ENCODE measurements around the gene SESN1. TPM values are rescaled to one million over a fixed set of nuclear protein-coding genes. Genes with fewer than 3 reads are reported as not detected.
"Not testable (repeated sequence)": the region's sequence is repeated elsewhere in the genome, so short reads cannot be mapped to it uniquely, and the experiment has no call there.

SESN1 gene
- total RNA-seq, 1 donor from 2014 or later: 8.0 TPM

DNA sequence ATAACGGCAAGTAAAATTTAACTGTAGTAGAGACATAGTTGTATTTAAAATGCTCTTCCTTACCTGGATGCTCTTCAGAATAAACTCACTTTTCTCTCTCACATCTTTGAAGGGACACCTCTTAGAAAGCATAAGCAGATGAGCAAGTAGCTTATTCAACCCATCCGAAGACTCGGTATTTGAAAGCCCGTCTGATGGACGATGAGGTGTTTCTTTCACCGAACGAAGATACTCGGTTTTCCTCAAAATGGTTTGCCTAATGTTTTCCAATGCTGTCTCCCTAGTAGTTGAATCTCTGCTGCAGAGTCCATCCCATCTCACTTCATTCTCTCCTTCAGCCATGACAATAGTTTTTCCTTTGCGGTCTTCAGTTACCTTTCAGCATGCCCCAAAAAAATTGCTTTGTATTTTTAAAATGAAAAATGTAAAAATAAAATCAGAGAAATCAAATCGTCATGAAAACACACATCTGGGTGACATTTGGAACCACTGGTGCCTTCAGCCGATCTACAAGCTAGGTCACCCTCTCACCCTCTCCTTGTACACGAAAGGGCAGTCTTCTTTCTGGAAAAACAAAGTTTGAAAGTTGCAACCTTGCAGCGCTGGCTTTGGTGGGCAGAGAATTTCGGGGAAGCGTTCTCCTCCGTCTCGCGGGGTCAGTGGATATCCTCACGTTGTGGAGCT lies 772 bp downstream of the SESN1 start:
- no peak for DNase-seq (ENCODE audit: low read depth)
- H3K4me3 ChIP-seq (ENCODE audit: low read depth, low read length): peak overlapping the region; percentile 84
- TF ChIP-seq, protein P1, sequence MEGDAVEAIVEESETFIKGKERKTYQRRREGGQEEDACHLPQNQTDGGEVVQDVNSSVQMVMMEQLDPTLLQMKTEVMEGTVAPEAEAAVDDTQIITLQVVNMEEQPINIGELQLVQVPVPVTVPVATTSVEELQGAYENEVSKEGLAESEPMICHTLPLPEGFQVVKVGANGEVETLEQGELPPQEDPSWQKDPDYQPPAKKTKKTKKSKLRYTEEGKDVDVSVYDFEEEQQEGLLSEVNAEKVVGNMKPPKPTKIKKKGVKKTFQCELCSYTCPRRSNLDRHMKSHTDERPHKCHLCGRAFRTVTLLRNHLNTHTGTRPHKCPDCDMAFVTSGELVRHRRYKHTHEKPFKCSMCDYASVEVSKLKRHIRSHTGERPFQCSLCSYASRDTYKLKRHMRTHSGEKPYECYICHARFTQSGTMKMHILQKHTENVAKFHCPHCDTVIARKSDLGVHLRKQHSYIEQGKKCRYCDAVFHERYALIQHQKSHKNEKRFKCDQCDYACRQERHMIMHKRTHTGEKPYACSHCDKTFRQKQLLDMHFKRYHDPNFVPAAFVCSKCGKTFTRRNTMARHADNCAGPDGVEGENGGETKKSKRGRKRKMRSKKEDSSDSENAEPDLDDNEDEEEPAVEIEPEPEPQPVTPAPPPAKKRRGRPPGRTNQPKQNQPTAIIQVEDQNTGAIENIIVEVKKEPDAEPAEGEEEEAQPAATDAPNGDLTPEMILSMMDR (conservative IDR thresholded peaks at IDR 0.05; ENCODE audit: low read depth, low read length): no peak

DNA sequence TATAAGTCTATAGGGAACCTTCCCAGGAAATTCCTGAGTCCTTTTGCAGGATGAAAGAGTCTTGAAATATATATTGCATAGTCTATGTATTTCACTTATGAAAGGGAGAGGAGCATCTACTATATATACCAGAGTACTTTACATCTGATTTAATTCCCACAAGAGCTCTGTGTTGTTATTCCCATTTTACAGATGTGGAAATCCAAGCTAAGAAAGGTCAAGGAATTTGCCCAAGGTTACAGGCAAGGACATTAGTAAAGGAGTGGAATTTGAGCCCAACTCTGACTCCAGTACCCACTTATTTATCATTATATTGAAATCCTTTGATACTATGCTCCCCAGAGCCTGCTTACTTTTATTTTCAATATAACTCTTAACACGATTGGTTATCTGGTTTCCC lies 2.6 kb downstream of the SESN1 start:
- peak overlapping the region; percentile 84 for H3K4me3 ChIP-seq (ENCODE audit: low read depth, low read length)
- TF ChIP-seq, protein P1 (conservative IDR thresholded peaks at IDR 0.05; ENCODE audit: low read depth, low read length): no peak
- no peak for DNase-seq (ENCODE audit: low read depth)

DNA sequence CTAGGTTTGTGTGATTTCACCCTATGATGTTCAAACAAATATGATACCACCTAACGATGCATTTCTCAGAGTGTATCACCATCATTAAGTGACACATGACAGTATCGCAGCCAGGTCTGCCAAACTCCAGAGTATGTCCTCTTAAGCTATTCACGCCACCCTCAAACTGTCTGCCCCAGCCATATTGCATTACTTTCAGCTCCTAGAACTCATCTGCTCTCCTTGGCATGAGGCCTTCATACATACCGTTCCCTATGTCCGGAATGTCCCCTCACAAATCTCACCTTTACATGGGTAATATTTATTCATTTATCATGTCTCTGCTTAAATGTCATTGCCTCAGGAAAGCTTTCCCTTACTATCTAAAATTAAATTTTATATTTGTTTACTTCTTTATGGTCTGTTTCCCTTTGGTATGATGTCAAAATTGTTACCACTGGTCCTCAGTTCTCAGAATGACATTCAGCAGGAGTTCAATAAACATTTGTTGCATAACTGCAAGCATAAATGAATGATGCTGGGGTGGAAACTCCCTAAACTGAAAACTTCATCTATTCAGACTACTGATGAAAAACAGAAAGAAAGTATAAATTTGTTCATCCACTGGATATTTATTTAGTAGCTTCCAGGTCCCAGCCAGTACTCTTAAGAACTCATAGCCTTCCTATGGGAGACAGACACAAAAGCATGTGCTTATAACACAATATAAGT lies 3.2 kb downstream of the SESN1 start:
- no peak overlapping the region for H3K4me3 ChIP-seq (ENCODE audit: low read depth, low read length)
- TF ChIP-seq, protein P1 (conservative IDR thresholded peaks at IDR 0.05; ENCODE audit: low read depth, low read length): no peak
- DNase-seq (ENCODE audit: low read depth): no peak

DNA sequence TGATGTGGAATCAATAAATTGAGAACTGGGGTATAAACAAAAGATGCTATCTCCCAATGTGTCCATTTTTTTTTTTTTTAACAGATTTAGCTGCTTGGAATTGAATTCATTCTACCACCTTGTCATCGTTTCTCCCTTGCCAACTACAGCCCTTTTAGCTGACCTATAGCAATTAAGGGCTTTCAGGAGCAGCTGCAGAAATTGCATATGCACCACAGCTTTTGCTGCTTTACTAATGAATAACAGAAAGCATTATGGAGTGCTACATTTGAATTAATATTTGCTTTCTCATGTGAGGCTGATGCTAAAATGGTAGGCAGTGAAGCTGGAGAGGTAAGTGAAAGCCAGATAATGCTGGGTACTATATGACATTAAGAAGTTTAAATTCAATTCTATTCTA lies 5.7 kb downstream of the SESN1 start:
- TF ChIP-seq, protein P1 (conservative IDR thresholded peaks at IDR 0.05; ENCODE audit: low read depth, low read length): no peak
- DNase-seq (ENCODE audit: low read depth): no peak

DNA sequence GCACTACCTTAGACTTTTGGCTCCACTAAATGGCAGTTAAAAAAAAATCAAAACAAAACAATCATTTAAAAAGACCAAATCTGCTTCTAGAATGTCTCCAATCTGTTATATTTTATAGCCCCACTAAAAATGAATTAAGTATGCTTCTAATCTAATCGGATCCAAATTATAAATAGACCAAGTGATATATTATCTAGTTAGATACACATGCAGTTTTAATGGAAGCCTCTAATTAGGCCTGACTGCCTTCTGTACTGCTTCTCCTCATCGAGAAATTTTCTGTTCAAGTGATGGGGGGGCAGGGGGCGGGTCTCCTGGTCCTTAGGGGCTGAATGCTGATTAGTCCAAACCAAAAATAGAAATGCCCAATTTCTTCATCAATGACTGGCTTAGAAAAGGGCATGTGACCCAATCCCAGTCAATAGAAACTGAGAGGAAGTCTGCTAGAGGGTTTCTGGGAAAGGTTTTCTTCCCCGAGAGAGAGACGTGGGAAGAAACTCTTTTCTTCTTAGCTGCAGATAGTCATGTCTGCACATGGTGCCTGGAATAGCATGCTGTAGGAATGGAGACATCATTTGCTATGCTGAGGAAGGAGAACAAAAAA lies 6.9 kb downstream of the SESN1 start:
- TF ChIP-seq, protein P1 (conservative IDR thresholded peaks at IDR 0.05; ENCODE audit: low read depth, low read length): no peak
- DNase-seq (ENCODE audit: low read depth): no peak

More for the DNA sequence above, 5.7 kb downstream of the SESN1 start:
- no peak overlapping the region for H3K4me3 ChIP-seq (ENCODE audit: low read depth, low read length)

DNA sequence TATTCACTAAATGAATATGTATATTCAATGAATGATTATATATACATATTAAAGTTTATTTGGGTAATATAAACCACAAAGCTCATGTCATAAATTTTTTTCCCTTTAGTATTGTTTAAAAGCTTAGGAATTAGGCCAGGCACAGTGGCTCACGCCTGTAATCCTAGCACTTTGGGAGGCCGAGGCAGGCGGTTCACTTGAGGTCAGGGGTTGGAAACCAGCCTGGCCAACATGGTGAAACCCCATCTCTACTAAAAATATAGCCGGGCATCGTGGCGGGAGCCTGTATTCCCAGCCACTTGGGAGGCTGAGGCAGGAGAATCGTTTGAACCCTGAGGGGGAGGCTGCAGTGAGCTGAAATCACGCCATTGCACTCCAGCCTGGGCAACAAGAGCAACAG lies 10.5 kb downstream of the SESN1 start:
- H3K4me3 ChIP-seq (ENCODE audit: low read depth, low read length); DNase-seq (ENCODE audit: low read depth): not testable (repeated sequence)

More for the DNA sequence above, 6.9 kb downstream of the SESN1 start:
- H3K4me3 ChIP-seq (ENCODE audit: low read depth, low read length): no peak overlapping the region

DNA sequence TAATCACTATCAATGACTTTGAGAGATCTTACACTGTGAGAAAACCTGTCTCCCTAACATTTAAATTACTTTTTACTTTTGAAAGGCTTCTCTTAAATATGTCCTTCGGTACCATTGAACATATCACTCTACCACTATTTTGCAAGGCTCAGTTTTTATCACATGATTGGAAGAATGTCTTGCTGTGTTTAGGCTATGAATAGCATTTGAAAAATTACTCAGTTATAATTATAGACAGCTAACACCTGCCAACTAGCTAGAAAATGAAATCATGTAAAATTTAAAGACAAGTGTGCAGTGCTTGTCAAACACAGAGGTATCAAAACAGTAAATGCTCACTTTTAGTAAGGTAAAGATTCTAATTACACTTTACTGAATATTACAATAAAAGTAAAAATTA lies 11.0 kb downstream of the SESN1 start:
- TF ChIP-seq, protein P1 (conservative IDR thresholded peaks at IDR 0.05; ENCODE audit: low read depth, low read length): no peak
- DNase-seq (ENCODE audit: low read depth): no peak
- no peak overlapping the region for H3K4me3 ChIP-seq (ENCODE audit: low read depth, low read length)

All from epithelial cell of proximal tubule (primary cell).